HepG2 (cell line): ENCODE results near the gene SBK1. TPM values are rescaled to one million over a fixed set of nuclear protein-coding genes. Genes with fewer than 3 reads are reported as not detected.

Experiments
- RARG ChIP-seq: sonication (generic); formaldehyde crosslinking; IDR thresholded peaks from 2 replicates; pipeline ENCODE4 v1.4.0; 2020; ENCODE audit warnings: low read depth, mild to moderate bottlenecking, missing genetic modification reagents
- RFXANK ChIP-seq: IDR thresholded peaks from 2 replicates; pipeline ENCODE4 v1.6.1; 2016
- SIX4 ChIP-seq: sonication (generic); formaldehyde crosslinking; IDR thresholded peaks from 2 replicates; pipeline ENCODE4 v1.4.0; 2020; ENCODE audit warnings: missing genetic modification reagents
- ZNF264 ChIP-seq: sonication (generic); formaldehyde crosslinking; IDR thresholded peaks from 2 replicates; pipeline ENCODE4 v1.4.0; 2020; ENCODE audit warnings: missing genetic modification reagents
- ZNF367 ChIP-seq: sonication (generic); formaldehyde crosslinking; IDR thresholded peaks from 2 replicates; pipeline ENCODE4 v1.4.0; 2020; ENCODE audit warnings: missing genetic modification reagents, borderline replicate concordance
- ZNF569 ChIP-seq: sonication (generic); formaldehyde crosslinking; IDR thresholded peaks from 2 replicates; pipeline ENCODE4 v1.5.0; 2020; ENCODE audit warnings: mild to moderate bottlenecking, missing genetic modification reagents, moderate library complexity, borderline replicate concordance
- ZNF660 ChIP-seq: sonication (generic); formaldehyde crosslinking; IDR thresholded peaks from 2 replicates; pipeline ENCODE4 v1.5.1; 2020; ENCODE audit warnings: mild to moderate bottlenecking, low read depth, missing genetic modification reagents, borderline replicate concordance
- ZNF775 ChIP-seq: sonication (generic); formaldehyde crosslinking; IDR thresholded peaks from 2 replicates; pipeline ENCODE4 v1.4.0; 2020; ENCODE audit warnings: missing genetic modification reagents, mild to moderate bottlenecking, moderate library complexity, borderline replicate concordance
- ZNF777 ChIP-seq: sonication (generic); formaldehyde crosslinking; IDR thresholded peaks from 2 replicates; pipeline ENCODE4 v1.4.0; 2020; ENCODE audit warnings: missing genetic modification reagents
- polyA plus RNA-seq, 8 experiments: library from polyadenylated mRNA; depleted of rRNA in 3 of 8; stranded (reverse) in 7 of 8; unstranded in 1 of 8; fragments of >200 nt; fragmentation: Illumina TruSeq in 4 of 8; extraction: Trizol in 4 of 8; gene quantifications; 2 replicates each; pipeline versions ENCODE4 v1.2.1 to v1.2.3, GENCODE V29; 2011 to 2016; ENCODE audit warnings: low read depth in 4 of 8, missing spikeins in 1 of 8, mixed read lengths in 1 of 8; ENCODE audit not compliant: insufficient read depth in 1 of 8
- total RNA-seq, 5 experiments: library from RNA; depleted of rRNA; stranded (reverse); fragments of >200 nt; fragmentation: Illumina TruSeq; extraction: Trizol; gene quantifications; 2 replicates each; pipeline ENCODE4 v1.2.3, GENCODE V29; 2016; ENCODE audit warnings: low read depth in 1 of 5
- TF ChIP-seq, protein P1 (sequence below): sonication (generic); formaldehyde crosslinking; IDR thresholded peaks from 2 replicates; pipeline ENCODE4 v1.4.0; 2020; ENCODE audit warnings: missing genetic modification reagents
- TF ChIP-seq, protein P2 (sequence below): sonication (generic); formaldehyde crosslinking; IDR thresholded peaks from 2 replicates; pipeline ENCODE4 v1.9.0; 2021; ENCODE audit warnings: missing genetic modification reagents, borderline replicate concordance
- TF ChIP-seq, protein P3 (sequence below): sonication (generic); formaldehyde crosslinking; IDR thresholded peaks from 2 replicates; pipeline ENCODE4 v1.5.0; 2020; ENCODE audit warnings: mild to moderate bottlenecking, missing genetic modification reagents
- TF ChIP-seq, protein P4 (sequence below): sonication (generic); formaldehyde crosslinking; IDR thresholded peaks from 2 replicates; pipeline ENCODE4 v1.5.0; 2020; ENCODE audit warnings: missing genetic modification reagents, mild to moderate bottlenecking, borderline replicate concordance
- TF ChIP-seq, protein P5 (sequence below): sonication (generic); formaldehyde crosslinking; IDR thresholded peaks from 2 replicates; pipeline ENCODE4 v1.5.1; 2020; ENCODE audit warnings: mild to moderate bottlenecking, missing genetic modification reagents, borderline replicate concordance
- TF ChIP-seq, protein P6 (sequence below): sonication (generic); formaldehyde crosslinking; IDR thresholded peaks from 2 replicates; pipeline ENCODE4 v1.9.0; 2022; ENCODE audit warnings: low read depth, missing genetic modification reagents

The SBK1 gene
- total and polyA plus RNA-seq, 2 of the 13 experiments (the other 11 are each of a cell fraction or from before 2014, with no cell fraction given): 0.15 to 0.17 TPM

DNA sequence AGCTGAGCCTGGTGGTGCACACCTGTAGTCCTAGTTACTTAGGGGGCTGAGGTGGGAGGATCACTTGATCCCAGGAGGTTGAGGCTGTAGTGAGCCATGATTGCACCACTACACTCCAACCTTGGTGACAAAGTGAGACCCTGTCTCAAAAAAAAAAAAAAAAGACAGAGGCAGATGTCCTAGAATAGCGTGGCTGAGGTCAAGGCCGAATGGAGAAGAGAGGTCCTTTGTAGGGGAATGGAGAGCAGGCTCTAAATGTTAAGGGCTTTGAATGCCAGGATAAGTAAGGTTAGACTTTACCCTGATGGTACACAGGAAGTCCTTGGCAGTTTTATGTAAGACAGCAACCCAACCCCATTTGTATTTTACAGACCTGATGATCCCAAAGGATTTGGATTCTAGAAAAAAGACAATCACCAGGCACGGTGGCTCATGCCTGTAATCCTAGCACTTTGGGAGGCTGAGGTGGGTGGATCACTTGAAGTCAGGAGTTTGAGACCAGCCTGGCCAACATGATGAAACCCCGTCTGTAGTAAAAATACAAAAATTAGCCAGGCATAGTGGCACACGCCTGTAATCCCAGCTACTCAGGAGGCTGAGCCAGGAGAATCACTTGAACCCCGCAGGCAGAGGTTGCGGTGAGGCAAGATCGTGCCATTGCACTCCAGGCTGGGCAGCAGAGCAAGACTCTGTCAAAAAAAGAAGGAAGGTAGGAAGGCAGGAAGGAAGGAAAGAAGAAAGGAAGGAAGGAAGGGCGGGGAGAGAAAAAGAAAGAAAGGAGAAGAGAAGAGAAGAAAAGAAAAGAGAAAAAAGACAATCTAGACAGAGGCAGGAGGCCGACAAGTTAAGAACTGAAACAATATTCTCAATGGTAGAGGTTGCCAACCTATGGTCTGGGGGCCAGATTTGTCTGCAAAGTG lies 2.1 kb upstream of the SBK1 start (continued):
- TF ChIP-seq, protein P1, sequence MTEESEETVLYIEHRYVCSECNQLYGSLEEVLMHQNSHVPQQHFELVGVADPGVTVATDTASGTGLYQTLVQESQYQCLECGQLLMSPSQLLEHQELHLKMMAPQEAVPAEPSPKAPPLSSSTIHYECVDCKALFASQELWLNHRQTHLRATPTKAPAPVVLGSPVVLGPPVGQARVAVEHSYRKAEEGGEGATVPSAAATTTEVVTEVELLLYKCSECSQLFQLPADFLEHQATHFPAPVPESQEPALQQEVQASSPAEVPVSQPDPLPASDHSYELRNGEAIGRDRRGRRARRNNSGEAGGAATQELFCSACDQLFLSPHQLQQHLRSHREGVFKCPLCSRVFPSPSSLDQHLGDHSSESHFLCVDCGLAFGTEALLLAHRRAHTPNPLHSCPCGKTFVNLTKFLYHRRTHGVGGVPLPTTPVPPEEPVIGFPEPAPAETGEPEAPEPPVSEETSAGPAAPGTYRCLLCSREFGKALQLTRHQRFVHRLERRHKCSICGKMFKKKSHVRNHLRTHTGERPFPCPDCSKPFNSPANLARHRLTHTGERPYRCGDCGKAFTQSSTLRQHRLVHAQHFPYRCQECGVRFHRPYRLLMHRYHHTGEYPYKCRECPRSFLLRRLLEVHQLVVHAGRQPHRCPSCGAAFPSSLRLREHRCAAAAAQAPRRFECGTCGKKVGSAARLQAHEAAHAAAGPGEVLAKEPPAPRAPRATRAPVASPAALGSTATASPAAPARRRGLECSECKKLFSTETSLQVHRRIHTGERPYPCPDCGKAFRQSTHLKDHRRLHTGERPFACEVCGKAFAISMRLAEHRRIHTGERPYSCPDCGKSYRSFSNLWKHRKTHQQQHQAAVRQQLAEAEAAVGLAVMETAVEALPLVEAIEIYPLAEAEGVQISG (CRISPR knock-in tag): no peak
- TF ChIP-seq ZNF569 (CRISPR knock-in tag) (no peak), ZNF660 (no peak), RFXANK (no peak), ZNF777 (CRISPR knock-in tag) (no peak), ZNF775 (CRISPR knock-in tag) (no peak), SIX4 (CRISPR knock-in tag) (no peak), RARG (CRISPR knock-in tag) (no peak), ZNF264 (CRISPR knock-in tag) (no peak), ZNF367 (no peak)
- TF ChIP-seq, protein P2, sequence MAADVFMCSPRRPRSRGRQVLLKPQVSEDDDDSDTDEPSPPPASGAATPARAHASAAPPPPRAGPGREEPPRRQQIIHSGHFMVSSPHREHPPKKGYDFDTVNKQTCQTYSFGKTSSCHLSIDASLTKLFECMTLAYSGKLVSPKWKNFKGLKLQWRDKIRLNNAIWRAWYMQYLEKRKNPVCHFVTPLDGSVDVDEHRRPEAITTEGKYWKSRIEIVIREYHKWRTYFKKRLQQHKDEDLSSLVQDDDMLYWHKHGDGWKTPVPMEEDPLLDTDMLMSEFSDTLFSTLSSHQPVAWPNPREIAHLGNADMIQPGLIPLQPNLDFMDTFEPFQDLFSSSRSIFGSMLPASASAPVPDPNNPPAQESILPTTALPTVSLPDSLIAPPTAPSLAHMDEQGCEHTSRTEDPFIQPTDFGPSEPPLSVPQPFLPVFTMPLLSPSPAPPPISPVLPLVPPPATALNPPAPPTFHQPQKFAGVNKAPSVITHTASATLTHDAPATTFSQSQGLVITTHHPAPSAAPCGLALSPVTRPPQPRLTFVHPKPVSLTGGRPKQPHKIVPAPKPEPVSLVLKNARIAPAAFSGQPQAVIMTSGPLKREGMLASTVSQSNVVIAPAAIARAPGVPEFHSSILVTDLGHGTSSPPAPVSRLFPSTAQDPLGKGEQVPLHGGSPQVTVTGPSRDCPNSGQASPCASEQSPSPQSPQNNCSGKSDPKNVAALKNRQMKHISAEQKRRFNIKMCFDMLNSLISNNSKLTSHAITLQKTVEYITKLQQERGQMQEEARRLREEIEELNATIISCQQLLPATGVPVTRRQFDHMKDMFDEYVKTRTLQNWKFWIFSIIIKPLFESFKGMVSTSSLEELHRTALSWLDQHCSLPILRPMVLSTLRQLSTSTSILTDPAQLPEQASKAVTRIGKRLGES (CRISPR knock-in tag): no peak
- TF ChIP-seq, protein P3, sequence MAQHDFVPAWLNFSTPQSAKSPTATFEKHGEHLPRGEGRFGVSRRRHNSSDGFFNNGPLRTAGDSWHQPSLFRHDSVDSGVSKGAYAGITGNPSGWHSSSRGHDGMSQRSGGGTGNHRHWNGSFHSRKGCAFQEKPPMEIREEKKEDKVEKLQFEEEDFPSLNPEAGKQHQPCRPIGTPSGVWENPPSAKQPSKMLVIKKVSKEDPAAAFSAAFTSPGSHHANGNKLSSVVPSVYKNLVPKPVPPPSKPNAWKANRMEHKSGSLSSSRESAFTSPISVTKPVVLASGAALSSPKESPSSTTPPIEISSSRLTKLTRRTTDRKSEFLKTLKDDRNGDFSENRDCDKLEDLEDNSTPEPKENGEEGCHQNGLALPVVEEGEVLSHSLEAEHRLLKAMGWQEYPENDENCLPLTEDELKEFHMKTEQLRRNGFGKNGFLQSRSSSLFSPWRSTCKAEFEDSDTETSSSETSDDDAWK (CRISPR knock-in tag): no peak
- TF ChIP-seq, protein P4, sequence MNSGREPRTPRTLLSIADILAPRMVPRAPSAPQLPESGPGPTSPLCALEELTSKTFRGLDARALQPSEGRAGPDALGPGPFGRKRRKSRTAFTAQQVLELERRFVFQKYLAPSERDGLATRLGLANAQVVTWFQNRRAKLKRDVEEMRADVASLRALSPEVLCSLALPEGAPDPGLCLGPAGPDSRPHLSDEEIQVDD: no peak
- TF ChIP-seq, protein P5, sequence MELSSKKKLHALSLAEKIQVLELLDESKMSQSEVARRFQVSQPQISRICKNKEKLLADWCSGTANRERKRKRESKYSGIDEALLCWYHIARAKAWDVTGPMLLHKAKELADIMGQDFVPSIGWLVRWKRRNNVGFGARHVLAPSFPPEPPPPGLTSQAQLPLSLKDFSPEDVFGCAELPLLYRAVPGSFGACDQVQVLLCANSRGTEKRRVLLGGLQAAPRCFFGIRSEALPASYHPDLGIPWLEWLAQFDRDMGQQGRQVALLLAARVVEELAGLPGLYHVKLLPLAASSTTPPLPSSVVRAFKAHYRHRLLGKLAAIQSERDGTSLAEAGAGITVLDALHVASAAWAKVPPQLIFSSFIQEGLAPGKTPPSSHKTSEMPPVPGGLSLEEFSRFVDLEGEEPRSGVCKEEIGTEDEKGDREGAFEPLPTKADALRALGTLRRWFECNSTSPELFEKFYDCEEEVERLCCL (CRISPR knock-in tag): no peak
- TF ChIP-seq, protein P6, sequence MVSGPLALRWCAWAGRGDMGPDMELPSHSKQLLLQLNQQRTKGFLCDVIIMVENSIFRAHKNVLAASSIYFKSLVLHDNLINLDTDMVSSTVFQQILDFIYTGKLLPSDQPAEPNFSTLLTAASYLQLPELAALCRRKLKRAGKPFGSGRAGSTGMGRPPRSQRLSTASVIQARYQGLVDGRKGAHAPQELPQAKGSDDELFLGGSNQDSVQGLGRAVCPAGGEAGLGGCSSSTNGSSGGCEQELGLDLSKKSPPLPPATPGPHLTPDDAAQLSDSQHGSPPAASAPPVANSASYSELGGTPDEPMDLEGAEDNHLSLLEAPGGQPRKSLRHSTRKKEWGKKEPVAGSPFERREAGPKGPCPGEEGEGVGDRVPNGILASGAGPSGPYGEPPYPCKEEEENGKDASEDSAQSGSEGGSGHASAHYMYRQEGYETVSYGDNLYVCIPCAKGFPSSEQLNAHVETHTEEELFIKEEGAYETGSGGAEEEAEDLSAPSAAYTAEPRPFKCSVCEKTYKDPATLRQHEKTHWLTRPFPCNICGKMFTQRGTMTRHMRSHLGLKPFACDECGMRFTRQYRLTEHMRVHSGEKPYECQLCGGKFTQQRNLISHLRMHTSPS (CRISPR knock-in tag): no peak
